Measurements from ENCODE around the gene NEDD9.
A peak's percentile ranks its signal among the peaks of the same experiment; 100 is the strongest.

Gene NEDD9

GRCh38 chr6:11172501-11173327 is 59.8 kb downstream of the NEDD9 start:
- ChIA-PET CTCF (interaction anchor here (0.7 to 7.9 kb wide), 34 partner anchors 8 to 412 kb away, joined by 3 to 107 read pairs (median 3); partner anchors contain the start of gene NEDD9), POLR2A (no interaction called here)
- TF ChIP-seq CTCF (IDR thresholded peaks at IDR 0.05; ENCODE audit: control extremely low read depth, extremely low read depth, low read depth, missing control alignments): peak; percentile 69
- peak; percentile 68 for DNase-seq (ENCODE audit: extremely low spot score)

- ChIA-PET POLR2A (no interaction called here), CTCF (interaction anchor here (0.7 to 7.9 kb wide), 39 partner anchors 9 to 1138 kb away, joined by 3 to 107 read pairs (median 3); partner anchors contain the start of gene NEDD9)
- no peak for DNase-seq (ENCODE audit: extremely low spot score)
- TF ChIP-seq CTCF (IDR thresholded peaks at IDR 0.05; ENCODE audit: control extremely low read depth, extremely low read depth, low read depth, missing control alignments): no peak
Measured at GRCh38 chr6:11171952-11172351, 60.5 kb downstream of the NEDD9 start.

- CTCF ChIA-PET: interaction anchor here (1.2 to 7.9 kb wide), 5 partner anchors 11 to 408 kb away, joined by 3 to 107 read pairs (median 8); no protein-coding TSS in a partner anchor
Measured at GRCh38 chr6:11168091-11168635, 64.3 kb downstream of the NEDD9 start.

GRCh38 chr6:11166948-11167347 is 65.5 kb downstream of the NEDD9 start:
- ChIA-PET CTCF (interaction anchor here (0.8 to 1.8 kb wide), 9 partner anchors 10 to 409 kb away, joined by 3 to 19 read pairs (median 4); no protein-coding TSS in a partner anchor), POLR2A (no interaction called here)
- TF ChIP-seq CTCF (IDR thresholded peaks at IDR 0.05; ENCODE audit: control extremely low read depth, extremely low read depth, low read depth, missing control alignments): no peak
- DNase-seq (ENCODE audit: extremely low spot score): peak; percentile 4

More at GRCh38 chr6:11168091-11168635, 64.3 kb downstream of the NEDD9 start:
- TF ChIP-seq CTCF (IDR thresholded peaks at IDR 0.05; ENCODE audit: control extremely low read depth, extremely low read depth, low read depth, missing control alignments): no peak
- POLR2A ChIA-PET: no interaction called here
- no peak for DNase-seq (ENCODE audit: extremely low spot score)

GRCh38 chr6:11164717-11165646 is 67.5 kb downstream of the NEDD9 start:
- peak; percentile 6 for DNase-seq (ENCODE audit: extremely low spot score)
- no peak for TF ChIP-seq CTCF (IDR thresholded peaks at IDR 0.05; ENCODE audit: control extremely low read depth, extremely low read depth, low read depth, missing control alignments)
- CTCF ChIA-PET: interaction anchor here (1.0 to 3.0 kb wide), 2 partner anchors 7 to 10 kb away, joined by 3 to 21 read pairs; no protein-coding TSS in a partner anchor
- POLR2A ChIA-PET: no interaction called here

- ChIA-PET POLR2A (no interaction called here), CTCF (interaction anchor here (1.0 to 3.0 kb wide), 5 partner anchors 8 to 333 kb away, joined by 3 to 21 read pairs (median 4); no protein-coding TSS in a partner anchor)
- DNase-seq (ENCODE audit: extremely low spot score): peak; percentile 27
- TF ChIP-seq CTCF (IDR thresholded peaks at IDR 0.05; ENCODE audit: control extremely low read depth, extremely low read depth, low read depth, missing control alignments): no peak
Measured at GRCh38 chr6:11163932-11164331, 68.5 kb downstream of the NEDD9 start.
